Coronary artery (tissue), 2 donors: ENCODE data around the gene SRPK1.

Experiments
- DNase-seq: peaks from one replicate; pipeline ENCODE4 v3.0.0-alpha.2; 2017; ENCODE audit warnings: low spot score
- H3K27ac ChIP-seq, 2 donors: fragments of 200-600 bp; sonication (generic); one replicate each; pipeline ENCODE4 v1.5.1; 2016 to 2019
- H3K4me3 ChIP-seq: fragments of 200-600 bp; sonication (generic); 2 replicates; pipeline ENCODE4 v1.5.1; 2016; ENCODE audit warnings: mild to moderate bottlenecking, moderate library complexity
- CTCF ChIP-seq: fragments of 200-600 bp; sonication (generic); IDR thresholded peaks from one replicate; pipeline ENCODE4 v1.5.1; 2019; ENCODE audit warnings: antibody characterized with exemption

SRPK1 gene

DNA sequence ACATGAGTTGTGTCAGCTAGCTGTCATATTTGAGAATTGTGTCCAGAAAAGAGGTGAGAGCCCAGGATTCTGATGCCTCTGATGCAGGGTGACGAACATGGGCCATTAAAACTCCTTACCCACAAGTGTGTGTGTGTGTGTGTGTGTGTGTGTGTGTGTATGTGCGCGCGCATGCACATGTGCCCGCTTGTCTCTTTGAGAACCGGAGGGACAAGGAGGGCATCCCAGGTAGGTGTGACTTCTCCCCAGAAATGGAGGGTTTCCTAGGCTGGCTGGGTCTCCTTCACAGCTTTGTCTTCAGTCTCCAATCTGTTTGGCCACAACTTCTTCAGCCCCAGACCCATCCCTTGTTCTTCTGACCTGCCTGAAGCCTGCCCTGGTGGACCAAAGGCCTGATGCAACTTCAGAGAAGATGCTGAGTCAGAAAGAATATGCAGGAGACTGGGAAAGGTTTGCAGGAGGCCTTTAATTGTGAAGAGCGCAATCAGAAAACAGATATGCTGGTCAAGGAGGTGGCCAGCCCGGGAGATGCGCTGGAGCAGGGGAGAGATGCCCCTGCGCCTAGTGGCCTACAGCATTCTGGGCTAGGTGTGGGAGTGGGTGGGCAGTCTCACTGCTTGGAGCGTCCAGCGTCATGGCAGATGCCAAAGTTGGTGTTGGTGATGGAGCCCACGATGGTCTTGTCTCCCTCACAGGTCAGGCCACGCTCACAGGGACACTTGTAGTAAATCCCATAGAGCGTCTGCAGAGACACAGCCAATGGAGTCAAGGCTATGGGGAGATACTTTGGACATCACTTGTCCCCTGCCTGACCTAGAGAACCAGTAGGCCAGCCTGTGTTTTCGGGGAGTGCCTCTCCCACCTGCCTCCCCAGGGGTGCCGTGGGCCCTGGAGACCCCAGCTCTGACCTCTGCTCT lies 126.1 kb downstream of the SRPK1 start:
- DNase-seq = no peak
- Histone ChIP-seq H3K27ac (no peak overlapping the region), H3K4me3 (no peak overlapping the region)
- TF ChIP-seq CTCF = no peak

GRCh38 chr6:35790683-35791082 lies 130.2 kb downstream of the SRPK1 start:
- no peak for TF ChIP-seq CTCF
- DNase-seq = no peak
- H3K4me3 ChIP-seq = no peak overlapping the region
- no peak overlapping the region for H3K27ac ChIP-seq

- no peak for DNase-seq
- Histone ChIP-seq H3K27ac (no peak overlapping the region), H3K4me3 (no peak overlapping the region)
- no peak for TF ChIP-seq CTCF
Observed at GRCh38 chr6:35788423-35788982, 132.4 kb downstream of the SRPK1 start.

DNA sequence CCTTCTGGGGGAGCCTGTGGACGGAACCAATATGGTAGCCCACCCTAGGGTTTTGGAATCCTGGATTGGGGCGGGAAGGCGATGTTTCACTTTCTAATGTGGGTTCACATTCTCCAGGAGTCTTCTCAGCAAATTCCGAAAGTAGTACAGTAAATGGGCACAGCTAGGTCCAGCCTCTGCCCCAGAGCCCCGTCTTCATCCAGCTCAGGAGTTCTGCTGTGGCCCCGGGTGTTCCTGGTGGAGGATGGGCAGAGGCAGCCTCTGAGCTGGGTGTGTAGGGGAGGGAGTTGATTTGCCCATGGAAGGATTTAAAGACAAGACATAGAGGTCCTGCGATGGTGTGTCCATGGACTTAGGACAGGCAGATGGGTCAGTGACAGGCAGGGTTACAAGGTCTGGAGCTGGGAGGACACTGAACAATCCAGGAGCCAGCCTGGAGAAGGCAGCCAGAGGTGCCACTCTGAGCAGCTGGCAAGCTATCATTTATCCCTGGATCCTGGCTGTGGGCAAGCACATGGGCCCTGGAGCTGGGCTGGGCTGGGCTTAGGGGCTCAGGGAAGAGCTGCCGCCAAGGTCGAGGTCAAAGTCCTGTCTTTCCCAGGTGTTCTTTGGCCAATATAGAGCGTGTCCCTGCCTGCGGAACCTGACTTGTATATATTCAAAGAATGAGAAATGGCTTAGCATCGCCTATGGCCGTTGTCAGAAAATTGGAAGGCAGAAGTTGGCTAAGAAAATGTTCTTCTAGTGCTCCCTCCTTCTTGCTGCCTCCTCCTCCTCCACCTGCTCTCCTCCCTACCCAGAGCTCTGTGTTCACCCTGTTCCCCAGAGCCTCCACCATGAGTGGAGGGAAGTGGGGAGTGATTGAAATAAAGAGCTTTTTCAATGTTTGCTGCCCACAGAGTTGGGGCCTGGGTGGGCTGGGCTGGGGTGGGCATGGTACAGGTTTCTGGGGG lies 133.4 kb downstream of the SRPK1 start:
- Histone ChIP-seq H3K4me3 (no peak overlapping the region), H3K27ac (no peak overlapping the region)
- DNase-seq = no peak
- TF ChIP-seq CTCF = no peak

DNA sequence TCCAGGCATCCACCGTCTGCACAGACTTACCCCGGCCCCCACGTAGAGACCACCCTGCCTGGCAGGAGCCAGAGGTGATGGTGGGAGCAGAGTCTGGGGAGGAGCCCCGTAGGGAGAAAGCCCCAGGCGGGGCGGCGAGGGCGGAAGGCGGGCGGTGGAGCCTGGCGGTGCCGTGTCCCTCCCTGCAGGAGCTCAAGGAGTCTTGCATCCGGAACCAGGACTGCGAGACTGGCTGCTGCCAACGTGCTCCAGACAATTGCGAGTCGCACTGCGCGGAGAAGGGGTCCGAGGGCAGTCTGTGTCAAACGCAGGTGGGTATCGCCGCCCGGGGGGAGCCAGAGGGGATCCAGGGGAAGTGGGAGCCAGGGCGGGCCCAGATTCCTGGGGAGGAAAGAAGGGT lies 134.1 kb downstream of the SRPK1 start:
- DNase-seq = no peak
- Histone ChIP-seq H3K4me3 (no peak overlapping the region), H3K27ac (no peak overlapping the region)
- no peak for TF ChIP-seq CTCF

- DNase-seq = no peak
- Histone ChIP-seq H3K27ac (no peak overlapping the region), H3K4me3 (no peak overlapping the region)
- TF ChIP-seq CTCF = no peak
Observed at GRCh38 chr6:35786272-35786671, 134.6 kb downstream of the SRPK1 start.
